GM04503 (cell line): ENCODE results near the gene CFAP251.
"Not testable (repeated sequence)": the region's sequence is repeated elsewhere in the genome, so short reads cannot be mapped to it uniquely, and the experiment has no call there.

Experiments used
- DNase-seq: peaks from one replicate; pipeline ENCODE4 v3.0.0-alpha.2; 2012; ENCODE audit warnings: low read depth

CFAP251 gene

GRCh38 chr12:121980191-121980891, 61.9 kb downstream of the CFAP251 start:
- DNase-seq, result no peak

GRCh38 chr12:121980892-121981272, 62.5 kb downstream of the CFAP251 start:
- no peak for DNase-seq

- DNase-seq, result no peak
These were observed 63.1 kb downstream of the CFAP251 start for GRCh38 chr12:121981456-121981855.

GRCh38 chr12:121982950-121983349, 64.6 kb downstream of the CFAP251 start:
- no peak for DNase-seq

- no peak for DNase-seq
These were observed 65.3 kb downstream of the CFAP251 start for GRCh38 chr12:121983536-121984210.

GRCh38 chr12:121986489-121987245, 68.3 kb downstream of the CFAP251 start:
- no peak for DNase-seq

GRCh38 chr12:121988519-121988918, 70.1 kb downstream of the CFAP251 start:
- not testable (repeated sequence) for DNase-seq

- DNase-seq, result no peak
These were observed 71.1 kb downstream of the CFAP251 start for GRCh38 chr12:121989276-121990113.

- no peak for DNase-seq
These were observed 71.8 kb downstream of the CFAP251 start for GRCh38 chr12:121990114-121990647.

GRCh38 chr12:121990692-121991603, 72.6 kb downstream of the CFAP251 start:
- DNase-seq, result peak; percentile 16

GRCh38 chr12:121992059-121992879, 73.9 kb downstream of the CFAP251 start:
- peak; percentile 96 for DNase-seq

- DNase-seq, result no peak
These were observed 77.9 kb downstream of the CFAP251 start for GRCh38 chr12:121996050-121996944.

GRCh38 chr12:121996945-121997612, 78.7 kb downstream of the CFAP251 start:
- DNase-seq, result no peak

- no peak for DNase-seq
These were observed 83.2 kb downstream of the CFAP251 start for GRCh38 chr12:122001466-122002209.

GRCh38 chr12:122003651-122004611, 85.5 kb downstream of the CFAP251 start:
- DNase-seq, result peak; percentile 59

- DNase-seq, result no peak
These were observed 86.3 kb downstream of the CFAP251 start for GRCh38 chr12:122004633-122005071.
